Measurements from ENCODE around the gene RPL18A.

RPL18A gene

GRCh38 chr19:17908244-17908643, 48.5 kb downstream of the RPL18A start:
- DNase-seq: no peak

- no peak for DNase-seq
These were observed 49.5 kb downstream of the RPL18A start for GRCh38 chr19:17909003-17909732.

GRCh38 chr19:17910791-17911360, 51.2 kb downstream of the RPL18A start:
- DNase-seq: no peak
